Measurements from ENCODE around the gene DNAJC21.

Gene DNAJC21

DNA sequence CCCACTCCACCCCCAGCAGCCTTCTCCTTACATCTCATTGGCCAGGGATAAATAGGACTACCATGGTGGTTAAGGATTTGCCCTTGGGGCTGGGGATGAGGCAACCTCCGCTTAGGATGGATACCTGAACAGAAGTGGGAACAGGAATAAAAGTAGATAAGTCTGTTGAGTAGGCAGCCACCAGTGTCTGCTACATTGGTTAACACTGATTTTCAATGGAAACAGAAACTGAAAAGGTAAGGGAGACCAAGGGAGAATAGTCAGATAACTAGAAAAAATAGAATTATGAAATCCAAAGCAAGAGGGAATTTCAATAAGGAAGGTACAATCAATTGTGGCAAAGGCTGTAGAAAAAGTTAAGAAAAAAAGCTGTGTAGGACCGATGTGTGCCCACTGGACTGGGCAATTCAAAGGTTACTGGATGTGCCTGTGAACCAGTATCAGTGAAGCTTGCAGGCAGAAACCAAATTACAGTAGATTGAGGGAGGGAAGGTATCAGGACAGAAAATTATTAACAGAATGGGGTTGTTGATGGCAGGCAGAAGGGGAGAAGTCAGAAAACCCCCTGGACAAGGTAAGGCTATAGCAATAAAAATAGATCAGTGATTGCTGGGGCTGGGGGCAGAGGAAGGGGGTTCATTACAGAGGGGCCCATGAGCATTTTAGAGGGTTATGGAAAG, 48.7 kb downstream of the DNAJC21 start:
- no peak for DNase-seq (ENCODE audit: low read depth in 1 of 2, low spot score in 1 of 2)

GRCh38 chr5:34978681-34979080, 49.3 kb downstream of the DNAJC21 start:
- DNase-seq (ENCODE audit: low read depth in 1 of 2, low spot score in 1 of 2) = no peak

- DNase-seq (ENCODE audit: low read depth in 1 of 2, low spot score in 1 of 2) = no peak
Measured at GRCh38 chr5:34982823-34983222, 53.5 kb downstream of the DNAJC21 start.

GRCh38 chr5:34986965-34987364, 57.6 kb downstream of the DNAJC21 start:
- DNase-seq (ENCODE audit: low read depth in 1 of 2, low spot score in 1 of 2) = no peak

DNA sequence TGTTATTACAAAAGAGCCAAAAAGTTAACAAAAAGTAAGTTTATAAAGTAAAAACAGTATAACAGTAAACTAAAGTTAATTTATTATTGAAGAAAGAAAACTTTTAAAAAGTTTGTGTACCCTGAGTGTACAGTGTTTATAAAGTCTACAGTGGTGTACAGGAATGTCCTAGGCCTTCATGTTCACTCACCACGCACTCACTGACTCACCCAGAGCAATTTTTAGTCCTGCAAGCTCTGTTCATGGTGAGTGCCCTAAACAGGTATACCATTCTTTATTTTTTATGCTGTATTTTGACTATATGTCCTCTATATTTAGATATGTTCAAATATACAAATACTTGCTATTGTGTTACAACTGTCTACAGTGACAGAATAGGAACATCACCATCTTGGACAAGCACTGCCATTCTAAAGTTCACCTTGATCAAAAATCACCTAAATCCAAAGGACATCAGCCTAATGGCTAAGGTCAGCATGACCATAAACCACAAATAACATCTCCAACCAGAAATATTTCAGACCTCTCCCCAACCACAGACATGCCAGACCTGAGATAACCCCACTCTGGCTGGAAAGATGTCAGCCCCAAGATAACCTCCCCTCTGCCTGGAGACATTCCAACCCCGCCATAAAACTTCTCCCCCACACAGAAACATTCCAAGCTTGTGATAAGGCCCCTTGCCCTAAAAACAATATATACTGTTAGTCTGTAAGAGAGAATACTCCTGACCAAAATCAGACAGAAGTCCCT, 62.3 kb downstream of the DNAJC21 start:
- no peak for DNase-seq (ENCODE audit: low read depth in 1 of 2, low spot score in 1 of 2)

DNA sequence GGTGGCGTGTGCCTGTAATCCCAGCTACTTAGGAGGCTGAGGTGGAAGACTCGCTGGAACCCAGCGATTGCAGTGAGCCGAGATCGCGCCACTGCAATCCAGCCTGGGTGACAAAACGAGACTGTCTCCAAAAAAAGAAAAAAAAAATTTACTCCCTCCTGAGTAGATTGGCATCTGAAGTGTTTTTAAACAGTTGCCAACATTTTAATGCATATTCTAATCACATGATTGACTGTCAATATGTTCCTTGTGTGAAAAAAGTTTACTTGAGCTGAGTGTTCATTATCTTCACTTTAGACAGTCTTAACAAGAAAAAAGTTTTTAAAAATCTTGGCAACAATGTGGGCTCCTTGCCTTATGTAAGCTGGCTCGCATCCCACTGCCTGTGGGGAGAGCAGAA, 64.6 kb downstream of the DNAJC21 start:
- DNase-seq (ENCODE audit: low read depth in 1 of 2, low spot score in 1 of 2) = no peak

DNA sequence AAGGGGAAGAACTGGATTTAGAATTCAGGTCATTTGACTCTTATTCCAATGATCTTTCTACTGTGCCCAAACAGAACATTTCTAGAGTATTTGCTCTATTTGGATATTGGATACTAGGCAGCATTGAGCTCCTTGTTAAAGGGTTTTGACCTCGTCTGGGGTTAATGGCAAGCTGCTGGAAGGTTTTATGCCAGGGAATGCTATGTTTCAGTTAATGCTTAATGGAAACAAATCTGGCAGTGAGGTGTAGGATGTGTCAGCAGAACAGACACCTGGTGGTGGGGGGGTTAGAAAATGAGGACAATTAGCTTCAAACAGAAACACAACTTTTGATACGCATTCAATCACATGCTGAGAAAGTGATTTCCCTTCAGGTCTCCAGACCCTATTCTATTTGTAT, 66.9 kb downstream of the DNAJC21 start:
- DNase-seq (ENCODE audit: low read depth in 1 of 2, low spot score in 1 of 2) = no peak

GRCh38 chr5:34998058-34998789, 68.9 kb downstream of the DNAJC21 start:
- DNase-seq (ENCODE audit: low read depth in 1 of 2, low spot score in 1 of 2) = no peak

DNA sequence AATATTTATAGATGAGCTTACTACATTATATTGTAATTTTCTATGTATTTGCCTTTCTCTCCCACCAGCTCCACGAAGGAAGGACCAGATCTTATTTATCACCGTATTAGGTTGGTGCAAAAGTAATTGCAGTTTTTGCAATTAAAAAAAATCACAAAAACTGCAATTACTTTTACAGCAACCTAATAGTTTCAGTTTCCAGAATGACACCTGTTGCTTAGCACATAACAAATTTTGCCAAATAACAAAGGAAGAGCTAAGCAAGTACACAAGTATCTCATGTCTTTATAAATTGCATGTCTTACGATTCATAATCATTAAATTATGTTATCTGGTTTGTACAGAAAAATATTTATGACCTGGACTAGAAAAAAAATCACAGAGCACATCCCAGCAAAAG, 72.5 kb downstream of the DNAJC21 start:
- DNase-seq (ENCODE audit: low read depth in 1 of 2, low spot score in 1 of 2) = no peak

GRCh38 chr5:35002459-35002858, 73.1 kb downstream of the DNAJC21 start:
- DNase-seq (ENCODE audit: low read depth in 1 of 2, low spot score in 1 of 2) = no peak

- peak; percentile 16 to 25 for DNase-seq (ENCODE audit: low read depth in 1 of 2, low spot score in 1 of 2)
Measured at GRCh38 chr5:35003018-35003957, 73.9 kb downstream of the DNAJC21 start.

DNA sequence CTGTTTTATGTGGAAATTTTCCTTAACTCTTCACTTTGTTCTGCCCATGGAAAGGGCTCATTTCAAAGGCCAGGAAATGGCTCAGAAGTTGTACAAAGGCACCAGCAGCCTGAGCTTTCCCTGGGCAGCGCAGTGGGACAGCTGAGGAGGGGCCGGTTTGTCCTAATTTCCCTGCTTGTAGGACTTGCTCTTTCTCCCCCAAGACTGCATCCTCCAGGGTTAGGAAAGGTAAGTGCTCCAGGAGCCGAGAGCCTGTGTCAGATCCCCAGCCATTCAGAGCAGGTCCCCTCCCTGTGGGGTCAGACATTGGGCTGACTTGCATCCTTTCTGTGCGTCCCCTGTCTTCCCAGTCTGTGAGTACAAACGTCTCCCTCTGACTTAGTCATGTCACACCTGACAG, 74.8 kb downstream of the DNAJC21 start:
- DNase-seq (ENCODE audit: low read depth in 1 of 2, low spot score in 1 of 2) = no peak

DNA sequence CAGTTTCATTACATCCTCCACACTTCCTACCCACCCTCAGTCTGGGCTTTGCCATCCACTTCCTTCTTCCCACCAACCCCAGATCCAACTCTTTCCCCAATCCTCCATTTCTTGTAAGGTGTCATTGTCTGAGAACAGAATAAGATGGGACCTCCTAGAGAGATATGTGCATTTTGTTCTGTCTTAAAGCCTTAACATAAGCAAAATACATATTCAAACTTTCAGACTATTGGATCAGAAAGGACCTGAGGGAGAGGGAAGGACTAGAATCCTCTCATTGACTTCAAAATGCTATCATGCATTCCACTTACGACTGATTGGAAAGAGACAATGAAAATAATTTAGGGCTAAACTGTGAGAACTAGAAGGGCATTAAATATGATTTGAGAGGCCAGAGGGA, 75.4 kb downstream of the DNAJC21 start:
- DNase-seq (ENCODE audit: low read depth in 1 of 2, low spot score in 1 of 2) = no peak
